SK-N-SH treated with all-trans-retinoic acid at 6 μM for 48 hours (cell line): ENCODE results near the gene UBA1.

ENCODE experiments used
- ARNTL ChIP-seq: fragments of 450-650 bp; formaldehyde crosslinking; IDR thresholded peaks from 2 replicates; pipeline ENCODE4 v1.5.0; 2020; ENCODE audit warnings: low read depth, mild to moderate bottlenecking, moderate library complexity, borderline replicate concordance
- CREB5 ChIP-seq: fragments of 250-450 bp; sonication (Bioruptor Pico); IDR thresholded peaks from 2 replicates; pipeline ENCODE4 v1.5.1; 2020; ENCODE audit warnings: low read depth, mild to moderate bottlenecking, moderate library complexity
- CSDC2 ChIP-seq: fragments of 250-450 bp; sonication (Bioruptor Pico); IDR thresholded peaks from 2 replicates; pipeline ENCODE4 v1.5.0; 2020; ENCODE audit warnings: mild to moderate bottlenecking, moderate library complexity
- ESRRG ChIP-seq: fragments of 250-450 bp; sonication (Bioruptor Pico); IDR thresholded peaks from 2 replicates; pipeline ENCODE4 v1.6.1; 2021; ENCODE audit warnings: mild to moderate bottlenecking
- ISL1 ChIP-seq: fragments of 250-450 bp; sonication (Bioruptor Pico); IDR thresholded peaks from 2 replicates; pipeline ENCODE4 v2.1.2; 2022; ENCODE audit warnings: mild to moderate bottlenecking, moderate library complexity
- PATZ1 ChIP-seq: fragments of 250-450 bp; sonication (Bioruptor Pico); IDR thresholded peaks from 2 replicates; pipeline ENCODE4 v1.8.0; 2020; ENCODE audit warnings: mild to moderate bottlenecking, moderate library complexity, borderline replicate concordance
- TCF4 ChIP-seq: fragments of 250-450 bp; sonication (Bioruptor Pico); IDR thresholded peaks from 2 replicates; pipeline ENCODE4 v1.8.0; 2021; ENCODE audit warnings: mild to moderate bottlenecking, moderate library complexity, borderline replicate concordance
- TSHZ2 ChIP-seq: fragments of 250-450 bp; sonication (Bioruptor Pico); IDR thresholded peaks from 2 replicates; pipeline ENCODE4 v1.5.0; 2020; ENCODE audit warnings: mild to moderate bottlenecking, moderate library complexity
- ZFP30 ChIP-seq: fragments of 450-650 bp; formaldehyde crosslinking; IDR thresholded peaks from 2 replicates; pipeline ENCODE4 v1.5.0; 2022; ENCODE audit warnings: mild to moderate bottlenecking, moderate library complexity
- ZNF70 ChIP-seq: fragments of 450-650 bp; formaldehyde crosslinking; IDR thresholded peaks from 2 replicates; pipeline ENCODE4 v1.5.0; 2020; ENCODE audit warnings: mild to moderate bottlenecking, moderate library complexity
- ZNF8 ChIP-seq: fragments of 450-650 bp; formaldehyde crosslinking; IDR thresholded peaks from 2 replicates; pipeline ENCODE4 v1.5.0; 2020; ENCODE audit warnings: mild to moderate bottlenecking, moderate library complexity
- TF ChIP-seq, protein P1 (sequence below): fragments of 250-450 bp; sonication (Bioruptor Pico); IDR thresholded peaks from 2 replicates; pipeline ENCODE4 v1.8.0; 2021; ENCODE audit warnings: low read depth, mild to moderate bottlenecking, moderate library complexity, borderline replicate concordance

- TF ChIP-seq, protein P1, sequence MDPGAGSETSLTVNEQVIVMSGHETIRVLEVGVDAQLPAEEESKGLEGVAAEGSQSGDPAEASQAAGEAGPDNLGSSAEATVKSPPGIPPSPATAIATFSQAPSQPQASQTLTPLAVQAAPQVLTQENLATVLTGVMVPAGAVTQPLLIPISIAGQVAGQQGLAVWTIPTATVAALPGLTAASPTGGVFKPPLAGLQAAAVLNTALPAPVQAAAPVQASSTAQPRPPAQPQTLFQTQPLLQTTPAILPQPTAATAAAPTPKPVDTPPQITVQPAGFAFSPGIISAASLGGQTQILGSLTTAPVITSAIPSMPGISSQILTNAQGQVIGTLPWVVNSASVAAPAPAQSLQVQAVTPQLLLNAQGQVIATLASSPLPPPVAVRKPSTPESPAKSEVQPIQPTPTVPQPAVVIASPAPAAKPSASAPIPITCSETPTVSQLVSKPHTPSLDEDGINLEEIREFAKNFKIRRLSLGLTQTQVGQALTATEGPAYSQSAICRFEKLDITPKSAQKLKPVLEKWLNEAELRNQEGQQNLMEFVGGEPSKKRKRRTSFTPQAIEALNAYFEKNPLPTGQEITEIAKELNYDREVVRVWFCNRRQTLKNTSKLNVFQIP (CRISPR knock-in tag), result no peak
- TF ChIP-seq PATZ1 (CRISPR knock-in tag) (no peak), ISL1 (CRISPR knock-in tag) (no peak), CREB5 (no peak), ESRRG (CRISPR knock-in tag) (no peak), CSDC2 (CRISPR knock-in tag) (no peak), ARNTL (CRISPR knock-in tag) (no peak), ZFP30 (CRISPR knock-in tag) (no peak), TSHZ2 (CRISPR knock-in tag) (no peak), ZNF8 (CRISPR knock-in tag) (no peak), TCF4 (CRISPR knock-in tag) (no peak), ZNF70 (CRISPR knock-in tag) (no peak)
Observed at GRCh38 chrX:47218280-47218919, 24.8 kb downstream of the UBA1 start, which contains the start of gene CDK16.
